ENCODE data around the gene ZMIZ1.

ZMIZ1 gene

GRCh38 chr10:79158402-79159097, 89.8 kb downstream of the ZMIZ1 start:
- no peak for DNase-seq

- DNase-seq, result no peak
Measured at GRCh38 chr10:79159141-79159651, 90.4 kb downstream of the ZMIZ1 start.

GRCh38 chr10:79159785-79160184, 91.0 kb downstream of the ZMIZ1 start:
- DNase-seq, result no peak

- no peak for DNase-seq
Measured at GRCh38 chr10:79160191-79160590, 91.4 kb downstream of the ZMIZ1 start.

GRCh38 chr10:79161557-79161956, 92.8 kb downstream of the ZMIZ1 start:
- no peak for DNase-seq

GRCh38 chr10:79162022-79162421, 93.3 kb downstream of the ZMIZ1 start:
- DNase-seq, result no peak

GRCh38 chr10:79162861-79163665, 94.3 kb downstream of the ZMIZ1 start:
- DNase-seq, result no peak

- DNase-seq, result no peak
Measured at GRCh38 chr10:79163666-79163975, 94.9 kb downstream of the ZMIZ1 start.

GRCh38 chr10:79164075-79164474, 95.3 kb downstream of the ZMIZ1 start:
- DNase-seq, result no peak

- DNase-seq, result no peak
Measured at GRCh38 chr10:79165070-79165778, 96.5 kb downstream of the ZMIZ1 start.

GRCh38 chr10:79166312-79166721, 97.6 kb downstream of the ZMIZ1 start:
- DNase-seq, result no peak

- DNase-seq, result no peak
Measured at GRCh38 chr10:79166741-79167140, 98.0 kb downstream of the ZMIZ1 start.

- no peak for DNase-seq
Measured at GRCh38 chr10:79167537-79167936, 98.8 kb downstream of the ZMIZ1 start.

- DNase-seq, result no peak
Measured at GRCh38 chr10:79168210-79168609, 99.4 kb downstream of the ZMIZ1 start.

GRCh38 chr10:79170226-79170752, 101.5 kb downstream of the ZMIZ1 start:
- DNase-seq, result no peak

GRCh38 chr10:79170993-79171392, 102.2 kb downstream of the ZMIZ1 start:
- DNase-seq, result no peak

GRCh38 chr10:79171504-79171903, 102.7 kb downstream of the ZMIZ1 start:
- no peak for DNase-seq

- DNase-seq, result no peak
Measured at GRCh38 chr10:79172881-79173280, 104.1 kb downstream of the ZMIZ1 start.

GRCh38 chr10:79173582-79174262, 105.0 kb downstream of the ZMIZ1 start:
- DNase-seq, result no peak

GRCh38 chr10:79176052-79176501, 107.3 kb downstream of the ZMIZ1 start:
- no peak for DNase-seq

GRCh38 chr10:79176949-79177602, 108.3 kb downstream of the ZMIZ1 start:
- no peak for DNase-seq

GRCh38 chr10:79178070-79178576, 109.4 kb downstream of the ZMIZ1 start:
- DNase-seq, result no peak
